HepG2 (cell line): ENCODE results near the gene RIF1. TPM values are rescaled to one million over a fixed set of nuclear protein-coding genes. Genes with fewer than 3 reads are reported as not detected.

Experiments used
- ATAC-seq: fragments of 200-7000 bp; cut with Tn5 transposase; 3 replicates; pipeline ENCODE4 v1.9.1; 2020; ENCODE audit warnings: mild to moderate bottlenecking, moderate library complexity
- BruUV-seq: library from RNA; stranded (reverse); fragments of 400-500 nt; replicated peaks from 2 replicates; lab custom pipeline; 2021; lab: Mats Ljungman, UMichigan
- CTCF ChIA-PET: fragments of 300-600 bp; formaldehyde crosslinking; extraction: SDS; loops from one replicate; lab custom pipeline; 2021; ENCODE audit warnings: low total read pairs, inconsistent platforms, low intra/inter-chr PET ratio; lab: Yijun Ruan, JAX
- POLR2A ChIA-PET: fragments of 350-600 bp; sonication (Branson Sonifier 250); formaldehyde crosslinking; loops from one replicate; lab custom pipeline; 2020; ENCODE audit warnings: antibody characterized with exemption, inconsistent platforms; lab: Yijun Ruan, JAX
- DNase-seq: peaks from one replicate; pipeline ENCODE4 v3.0.0-alpha.2; 2015; ENCODE audit warnings: low spot score
- FAIRE-seq: peaks from 3 replicates; lab custom pipeline; 2011; peaks lifted over from hg19 to GRCh38; lab: Jason Lieb, UNC
- H2AFZ ChIP-seq: one replicate; pipeline ENCODE4 v1.6.1; 2011; ENCODE audit warnings: low read length, inconsistent platforms
- H3K27ac ChIP-seq: fragments of 300-600 bp; 3 replicates; pipeline ENCODE4 v1.8.0; 2011; ENCODE audit warnings: mixed run types, mild to moderate bottlenecking, mixed read lengths, low read length, inconsistent platforms; ENCODE audit not compliant: insufficient read depth; ENCODE audit errors: extremely low read length
- H3K27me3 ChIP-seq, 2 experiments: fragments of 200-600 bp in 1 of 2; 2 replicates in 1 of 2; 3 replicates in 1 of 2; pipeline versions ENCODE4 v1.6.0 to v1.8.0; 2011; ENCODE audit warnings: low read length in 2 of 2, mild to moderate bottlenecking in 2 of 2, moderate library complexity in 2 of 2, inconsistent platforms in 1 of 2; ENCODE audit not compliant: insufficient read depth in 2 of 2, control insufficient read depth in 1 of 2
- H3K36me3 ChIP-seq, 2 experiments: fragments of 200-600 bp in 1 of 2; replicated peaks in 1 of 2; 2 replicates in 1 of 2; 3 replicates in 1 of 2; pipeline versions ENCODE4 v1.5.1 to v1.8.0; 2011; ENCODE audit warnings: low read length in 2 of 2, inconsistent platforms in 1 of 2; ENCODE audit not compliant: insufficient read depth in 2 of 2, control insufficient read depth in 1 of 2
- H3K4me1 ChIP-seq: 2 replicates; pipeline ENCODE4 v1.5.1; 2012; ENCODE audit warnings: low read length, inconsistent platforms; ENCODE audit not compliant: insufficient read depth
- H3K4me2 ChIP-seq: 2 replicates; pipeline ENCODE4 v1.6.0; 2011; ENCODE audit warnings: low read depth, low read length, inconsistent platforms
- H3K4me3 ChIP-seq, 3 experiments: fragments of 200-600 bp in 1 of 3; sonication (generic), shearing (Covaris generic) in 1 of 3; replicated peaks in 1 of 3; 2 replicates each; pipeline ENCODE4 v1.5.1; 2011 to 2016; ENCODE audit warnings: low read length in 3 of 3, inconsistent platforms in 2 of 3, low read depth in 2 of 3, mild to moderate bottlenecking in 2 of 3, control low read depth in 1 of 3, mixed read lengths in 1 of 3; ENCODE audit not compliant: insufficient read depth in 1 of 3
- H3K79me2 ChIP-seq: one replicate; pipeline ENCODE4 v1.6.1; 2011; ENCODE audit warnings: low read length, inconsistent platforms; ENCODE audit not compliant: insufficient read depth
- H3K9ac ChIP-seq: 2 replicates; pipeline ENCODE4 v1.6.0; 2011; ENCODE audit warnings: mild to moderate bottlenecking, low read depth, low read length, inconsistent platforms; ENCODE audit not compliant: insufficient read depth
- H3K9me3 ChIP-seq: 2 replicates; pipeline ENCODE4 v1.5.1; 2012; ENCODE audit warnings: mild to moderate bottlenecking, low read length
- H4K20me1 ChIP-seq: 2 replicates; pipeline ENCODE4 v1.6.0; 2011; ENCODE audit warnings: inconsistent platforms, mild to moderate bottlenecking, low read length, moderate library complexity; ENCODE audit not compliant: insufficient read depth
- CENPX ChIP-seq: sonication (generic); formaldehyde crosslinking; IDR thresholded peaks from 2 replicates; pipeline ENCODE4 v1.9.0; 2021; ENCODE audit warnings: mild to moderate bottlenecking, missing genetic modification reagents, moderate library complexity
- CREM ChIP-seq, 2 experiments: sonication (generic) in 1 of 2; formaldehyde crosslinking in 1 of 2; IDR thresholded peaks; 2 replicates each; pipeline versions ENCODE4 v1.4.0 to v1.6.1; 2016 to 2020; ENCODE audit warnings: antibody characterized with exemption in 1 of 2, mild to moderate bottlenecking in 1 of 2, missing genetic modification reagents in 1 of 2
- CTCF ChIP-seq: sonication (generic); formaldehyde crosslinking; IDR thresholded peaks from 2 replicates; pipeline ENCODE4 v1.5.0; 2020; ENCODE audit warnings: mild to moderate bottlenecking, missing genetic modification reagents, moderate library complexity
- FOXA1 ChIP-seq, 2 experiments: fragments of 450-650 bp in 1 of 2; sonication (generic) in 1 of 2; formaldehyde crosslinking in 1 of 2; IDR thresholded peaks; 2 replicates each; pipeline versions ENCODE4 v1.4.0 to v1.6.1; 2016 to 2020; ENCODE audit warnings: missing genetic modification reagents in 1 of 2
- FOXO1 ChIP-seq: sonication (generic); formaldehyde crosslinking; IDR thresholded peaks from 2 replicates; pipeline ENCODE4 v1.4.0; 2020; ENCODE audit warnings: missing genetic modification reagents
- KMT2B ChIP-seq: IDR thresholded peaks from 2 replicates; pipeline ENCODE4 v1.6.1; 2016; ENCODE audit warnings: missing genetic modification reagents, missing compliant biosample characterization
- NFKBIZ ChIP-seq: IDR thresholded peaks from 2 replicates; pipeline ENCODE4 v1.6.1; 2018; ENCODE audit warnings: missing genetic modification reagents, missing compliant biosample characterization
- SKIL ChIP-seq: sonication (generic); formaldehyde crosslinking; IDR thresholded peaks from 2 replicates; pipeline ENCODE4 v1.8.0; 2022; ENCODE audit warnings: missing genetic modification reagents, mild to moderate bottlenecking, moderate library complexity, borderline replicate concordance
- TERF1 ChIP-seq: sonication (generic); formaldehyde crosslinking; IDR thresholded peaks from 2 replicates; pipeline ENCODE4 v1.8.0; 2022; ENCODE audit warnings: mild to moderate bottlenecking, missing genetic modification reagents, moderate library complexity
- ZNF326 ChIP-seq: sonication (generic); formaldehyde crosslinking; IDR thresholded peaks from 2 replicates; pipeline ENCODE4 v1.4.0; 2020; ENCODE audit warnings: missing genetic modification reagents, borderline replicate concordance
- ZNF343 ChIP-seq: sonication (generic); formaldehyde crosslinking; IDR thresholded peaks from 2 replicates; pipeline ENCODE4 v1.4.0; 2020; ENCODE audit warnings: mild to moderate bottlenecking, missing genetic modification reagents
- ZNF605 ChIP-seq: sonication (generic); formaldehyde crosslinking; IDR thresholded peaks from 2 replicates; pipeline ENCODE4 v1.8.0; 2022; ENCODE audit warnings: mild to moderate bottlenecking, missing genetic modification reagents
- ZNF75D ChIP-seq: sonication (generic); formaldehyde crosslinking; IDR thresholded peaks from 2 replicates; pipeline ENCODE4 v1.8.1; 2023; ENCODE audit warnings: missing genetic modification reagents, mild to moderate bottlenecking, borderline replicate concordance
- ZNF770 ChIP-seq: sonication (generic); formaldehyde crosslinking; IDR thresholded peaks from 2 replicates; pipeline ENCODE4 v1.5.0; 2020; ENCODE audit warnings: mild to moderate bottlenecking, missing genetic modification reagents
- ZNF775 ChIP-seq: sonication (generic); formaldehyde crosslinking; IDR thresholded peaks from 2 replicates; pipeline ENCODE4 v1.4.0; 2020; ENCODE audit warnings: missing genetic modification reagents, mild to moderate bottlenecking, moderate library complexity, borderline replicate concordance
- WGBS: methylation state at CpG from one replicate; pipeline ENCODE4 v1.1.6; 2017; ENCODE audit warnings: low lambda C conversion rate; 5-methylcytosine and 5-hydroxymethylcytosine counted together
- in situ Hi-C: cut with HindIII; loops from 2 replicates; pipeline ENCODE4 v1.10.0; 2017; ENCODE audit warnings: low pct_unique_long_range_greater_than_20kb; ENCODE audit not compliant: extremely low pct_ligation_motif_present
- intact Hi-C: fragments of 100-400 bp; cut with micrococcal nuclease; formaldehyde crosslinking; loops from one replicate; pipeline ENCODE4 v1.10.0; 2022; ENCODE audit not compliant: unreplicated experiment
- polyA plus RNA-seq, 8 experiments: library from polyadenylated mRNA; depleted of rRNA in 3 of 8; stranded (reverse) in 7 of 8; unstranded in 1 of 8; fragments of >200 nt; fragmentation: Illumina TruSeq in 4 of 8; extraction: Trizol in 4 of 8; gene quantifications; 2 replicates each; pipeline versions ENCODE4 v1.2.1 to v1.2.3, GENCODE V29; 2011 to 2016; ENCODE audit warnings: low read depth in 4 of 8, missing spikeins in 1 of 8, mixed read lengths in 1 of 8; ENCODE audit not compliant: insufficient read depth in 1 of 8
- total RNA-seq, 5 experiments: library from RNA; depleted of rRNA; stranded (reverse); fragments of >200 nt; fragmentation: Illumina TruSeq; extraction: Trizol; gene quantifications; 2 replicates each; pipeline ENCODE4 v1.2.3, GENCODE V29; 2016; ENCODE audit warnings: low read depth in 1 of 5

The RIF1 gene
- total and polyA plus RNA-seq, 2 of the 13 experiments (the other 11 are each of a cell fraction or from before 2014, with no cell fraction given), result 12.1 to 73.6 TPM

- TF ChIP-seq ZNF770 (CRISPR knock-in tag) (0 out of 2 replicates have a peak, but pooled peaks have one; percentile 1), CENPX (CRISPR knock-in tag) (no peak), FOXO1 (CRISPR knock-in tag) (peak; percentile 6; the same call in 1 of the 2 replicates), ZNF75D (CRISPR knock-in tag) (0 out of 2 replicates have a peak, but pooled peaks have one; percentile 17), CTCF (CRISPR knock-in tag) (peak; percentile 40; the same call in 1 of the 2 replicates), CREM (IDR thresholded peaks at IDR 0.05) (no peak), CREM (CRISPR knock-in tag; IDR thresholded peaks at IDR 0.05) (no peak)
- TF ChIP-seq, all 625 proteins: peak for 47
Measured at GRCh38 chr2:151410485-151410834, 758 bp downstream of the RIF1 start (continued).

- H2AFZ ChIP-seq, result no peak overlapping the region
- intact Hi-C loops, result no loop called here
- no peak overlapping the region for H3K27ac ChIP-seq
- peaks cover 15% of the 10 kb centered on the region for H3K79me2 ChIP-seq
- ATAC-seq (peak; percentile 22; the same call in 2 of the 3 replicates), FAIRE-seq (no peak), DNase-seq (no peak)
- BruUV-seq, result no TSS peak
- H4K20me1 ChIP-seq, result peaks cover 4% of the 10 kb centered on the region; the same call in 1 of the 2 replicates
- no peak overlapping the region for H3K9ac ChIP-seq
- no peak overlapping the region for H3K4me2 ChIP-seq
- no peak overlapping the region for H3K4me3 ChIP-seq
- no peaks in the 10 kb centered on the region for H3K9me3 ChIP-seq
- WGBS, result over 99% methylated on average over 3 of the region's 3 CpGs
- in situ Hi-C loops, result no loop called here
- H3K4me1 ChIP-seq, result peaks cover 12% of the 10 kb centered on the region
- ChIA-PET CTCF (no interaction called here), POLR2A (interaction anchor here (2.1 kb wide), 1 partner anchor 8 kb away, joined by 4 read pairs; no protein-coding TSS in a partner anchor)
- H3K27me3 ChIP-seq, result no peaks in the 10 kb centered on the region
- peaks cover 15 to 87% of the 10 kb centered on the region in 2 experiments for H3K36me3 ChIP-seq
- TF ChIP-seq TERF1 (CRISPR knock-in tag), result no peak
- no peak for TF ChIP-seq SKIL (CRISPR knock-in tag)
- TF ChIP-seq ZNF605, result no peak
- TF ChIP-seq NFKBIZ (CRISPR knock-in tag), result no peak
- TF ChIP-seq ZNF775 (CRISPR knock-in tag), result no peak
- TF ChIP-seq ZNF326 (CRISPR knock-in tag), result no peak
- TF ChIP-seq KMT2B (CRISPR knock-in tag), result no peak
- TF ChIP-seq ZNF343, result no peak
- TF ChIP-seq FOXA1 (IDR thresholded peaks at IDR 0.05), result no peak
- TF ChIP-seq FOXA1 (CRISPR knock-in tag; IDR thresholded peaks at IDR 0.05), result no peak
Measured at GRCh38 chr2:151417650-151418049, 7.9 kb downstream of the RIF1 start.
